Measurements from ENCODE around the gene PAPSS1. TPM values are rescaled to one million over a fixed set of nuclear protein-coding genes. Genes with fewer than 3 reads are reported as not detected.
"Not testable (repeated sequence)": the region's sequence is repeated elsewhere in the genome, so short reads cannot be mapped to it uniquely, and the experiment has no call there.

PAPSS1 gene
- total RNA-seq, 1 donor from 2014 or later = 13.8 TPM

- intact Hi-C loops (cut with DNase I) = no loop called here
- no peak for DNase-seq (ENCODE audit: low spot score)
Measured at GRCh38 chr4:107733431-107733925, 13.4 kb upstream of the PAPSS1 start.

GRCh38 chr4:107729050-107729449 is 9.0 kb upstream of the PAPSS1 start:
- not testable (repeated sequence) for DNase-seq (ENCODE audit: low spot score)
- intact Hi-C loops (cut with DNase I) = loop anchor here (10.0 kb wide), 1 partner anchor 96 kb away; the partner anchor contains the start of gene SGMS2

- intact Hi-C loops (cut with DNase I) = loop anchor here (10.0 kb wide), 1 partner anchor 98 kb away; the partner anchor contains the start of gene SGMS2
- DNase-seq (ENCODE audit: low spot score) = not testable (repeated sequence)
Measured at GRCh38 chr4:107726131-107726925, 6.3 kb upstream of the PAPSS1 start.

- no peak for DNase-seq (ENCODE audit: low spot score)
- intact Hi-C loops (cut with DNase I) = loop anchor here (10.0 kb wide), 1 partner anchor 99 kb away; the partner anchor contains the start of gene SGMS2
Measured at GRCh38 chr4:107725281-107725859, 5.3 kb upstream of the PAPSS1 start.

DNA sequence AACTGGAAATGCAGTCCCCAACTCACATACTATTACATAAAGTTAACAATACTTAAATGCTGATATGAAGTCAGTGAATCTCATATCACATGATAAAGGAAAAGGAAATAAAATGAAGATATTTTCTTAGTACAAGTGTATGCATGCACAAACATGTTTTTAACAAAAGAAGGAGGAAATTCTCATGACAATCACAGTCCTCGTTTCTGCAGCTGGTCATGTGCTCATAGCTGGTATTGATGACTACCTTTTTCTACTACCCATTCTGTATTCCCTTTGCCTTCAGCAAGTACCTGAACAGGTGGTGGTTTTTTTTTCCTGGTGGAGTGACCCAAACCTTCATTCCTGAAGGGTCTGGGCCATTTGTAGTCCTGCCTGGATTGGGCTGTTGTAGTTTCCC is 3.3 kb upstream of the PAPSS1 start:
- not testable (repeated sequence) for DNase-seq (ENCODE audit: low spot score)
- intact Hi-C loops (cut with DNase I) = loop anchor here (10.0 kb wide), 1 partner anchor 101 kb away; the partner anchor contains the start of gene SGMS2

- intact Hi-C loops (cut with DNase I) = loop anchor here (10.0 kb wide), 1 partner anchor 103 kb away; the partner anchor contains the start of gene SGMS2
Measured at GRCh38 chr4:107721436-107722100, 1.5 kb upstream of the PAPSS1 start.

DNA sequence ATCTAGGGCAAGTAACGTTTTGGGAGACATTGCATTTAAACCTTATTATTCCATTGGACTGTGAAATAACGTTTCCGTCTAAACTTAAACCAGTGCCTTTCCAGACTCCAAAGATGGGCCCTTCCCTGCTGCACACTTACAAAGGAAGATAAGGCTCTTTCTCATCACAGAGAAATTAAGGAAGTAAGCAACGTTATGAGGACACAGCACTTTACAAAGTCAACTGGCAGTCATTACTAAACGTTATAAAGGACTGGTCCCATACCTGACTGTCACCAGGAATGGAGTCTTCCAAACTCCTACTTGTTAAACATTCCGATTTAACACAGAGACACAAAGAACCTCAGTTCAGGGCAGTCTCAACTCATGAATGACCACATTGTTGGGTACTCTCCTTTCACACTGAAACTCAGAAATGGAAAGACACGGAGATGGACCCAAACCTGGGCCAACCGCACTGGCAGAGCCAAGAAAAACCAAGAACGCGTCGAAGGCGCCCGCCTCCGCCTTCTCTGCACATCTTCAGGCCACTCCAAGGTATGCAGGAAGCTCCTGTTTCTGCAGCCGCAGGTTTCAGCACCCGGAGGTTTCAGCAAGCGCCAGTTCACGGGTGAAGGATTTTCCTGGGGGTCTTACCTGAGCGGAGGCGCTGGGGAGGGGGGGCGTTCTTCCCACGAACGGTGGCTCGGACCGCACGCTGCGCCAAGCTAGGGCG is 670 bp downstream of the PAPSS1 start:
- DNase-seq (ENCODE audit: low spot score) = no peak
- intact Hi-C loops (cut with DNase I) = no loop called here

More at GRCh38 chr4:107721436-107722100, 1.5 kb upstream of the PAPSS1 start:
- no peak for DNase-seq (ENCODE audit: low spot score)

GRCh38 chr4:107718351-107718965 is 1.6 kb downstream of the PAPSS1 start:
- intact Hi-C loops (cut with DNase I) = no loop called here
- no peak for DNase-seq (ENCODE audit: low spot score)

GRCh38 chr4:107714256-107714655 is 5.8 kb downstream of the PAPSS1 start:
- no peak for DNase-seq (ENCODE audit: low spot score)
- intact Hi-C loops (cut with DNase I) = no loop called here

GRCh38 chr4:107712236-107712635 is 7.8 kb downstream of the PAPSS1 start:
- no peak for DNase-seq (ENCODE audit: low spot score)
- intact Hi-C loops (cut with DNase I) = no loop called here

DNA sequence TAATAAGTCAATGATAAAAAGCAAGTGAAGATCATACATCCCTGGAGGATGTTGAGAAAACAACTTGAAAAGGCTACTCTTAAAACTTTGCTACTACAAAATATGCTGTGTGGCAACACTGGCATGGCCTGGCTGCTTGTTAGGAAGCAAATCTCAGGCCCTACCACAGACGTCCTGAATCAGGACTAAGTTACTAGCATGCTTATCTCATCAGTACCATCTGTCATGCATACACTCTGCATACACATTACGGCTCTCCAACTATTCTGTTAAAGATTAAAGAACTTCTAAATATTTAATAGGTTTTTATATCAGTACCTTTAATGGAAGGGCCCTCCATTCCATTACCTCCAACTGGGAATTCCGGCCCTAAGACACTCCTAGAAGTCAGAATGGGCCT is 8.2 kb downstream of the PAPSS1 start:
- intact Hi-C loops (cut with DNase I) = no loop called here
- DNase-seq (ENCODE audit: low spot score) = no peak

GRCh38 chr4:107710493-107711459 is 9.3 kb downstream of the PAPSS1 start:
- intact Hi-C loops (cut with DNase I) = no loop called here
- DNase-seq (ENCODE audit: low spot score) = no peak

GRCh38 chr4:107709916-107710315 is 10.1 kb downstream of the PAPSS1 start:
- no peak for DNase-seq (ENCODE audit: low spot score)
- intact Hi-C loops (cut with DNase I) = no loop called here

GRCh38 chr4:107708225-107708624 is 11.8 kb downstream of the PAPSS1 start:
- intact Hi-C loops (cut with DNase I) = no loop called here

GRCh38 chr4:107705742-107706556 is 14.1 kb downstream of the PAPSS1 start:
- intact Hi-C loops (cut with DNase I) = no loop called here
- no peak for DNase-seq (ENCODE audit: low spot score)

More at GRCh38 chr4:107708225-107708624, 11.8 kb downstream of the PAPSS1 start:
- no peak for DNase-seq (ENCODE audit: low spot score)

GRCh38 chr4:107701565-107701964 is 18.5 kb downstream of the PAPSS1 start:
- intact Hi-C loops (cut with DNase I) = no loop called here

More at GRCh38 chr4:107701565-107701964, 18.5 kb downstream of the PAPSS1 start:
- no peak for DNase-seq (ENCODE audit: low spot score)

Data from cardiac septum (tissue), 1 donor.